ENCODE results near the gene LCA5.

DNA sequence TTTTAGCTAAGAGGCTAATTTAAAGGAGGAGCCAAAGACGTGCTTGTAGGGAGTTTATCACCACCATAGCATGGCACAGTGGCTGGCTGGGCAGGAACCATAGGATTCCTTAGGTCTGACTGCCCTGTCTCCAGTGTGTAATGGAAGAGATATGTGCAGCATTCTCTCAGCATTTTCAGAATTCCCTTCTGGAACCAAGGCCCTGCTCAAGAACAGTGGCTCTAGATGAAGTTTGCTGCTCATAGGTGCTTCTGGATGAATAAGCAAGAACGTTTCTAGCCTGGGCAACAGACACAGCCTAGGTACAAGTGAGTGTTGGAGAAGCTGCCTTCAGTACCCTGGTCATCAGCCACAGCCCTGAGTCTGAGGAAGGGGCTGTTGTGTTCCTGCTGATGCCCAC is 69.1 kb downstream of the LCA5 start:
- no peak for TF ChIP-seq EZH2 (IDR thresholded peaks at IDR 0.05; ENCODE audit: insufficient read depth, poor library complexity, severe bottlenecking)
- no peak for TF ChIP-seq EZH2phosphoT487 (IDR thresholded peaks at IDR 0.05; ENCODE audit: insufficient read depth, low read depth)
